Endothelial cell of umbilical vein (primary cell): ENCODE data around the gene ABHD8.

Experiments used
- EZH2 ChIP-seq: IDR thresholded peaks from 2 replicates; pipeline ENCODE4 v1.6.1; 2012; ENCODE audit warnings: borderline replicate concordance, low read depth, mild to moderate bottlenecking, moderate library complexity, low read length, inconsistent platforms; ENCODE audit not compliant: severe bottlenecking
- FOS ChIP-seq: IDR thresholded peaks from 2 replicates; pipeline ENCODE4 v1.6.1; 2011; ENCODE audit warnings: mild to moderate bottlenecking, low read length, moderate library complexity, borderline replicate concordance; ENCODE audit not compliant: insufficient read depth
- GATA2 ChIP-seq: IDR thresholded peaks from 2 replicates; pipeline ENCODE4 v1.7.0; 2011; ENCODE audit warnings: low read depth, mild to moderate bottlenecking, moderate library complexity, mixed read lengths, low read length; ENCODE audit not compliant: insufficient read length, insufficient read depth
- JUN ChIP-seq: IDR thresholded peaks from 2 replicates; pipeline ENCODE4 v1.6.1; 2011; ENCODE audit warnings: borderline replicate concordance, low read depth; ENCODE audit not compliant: insufficient read length, insufficient read depth
- POLR2A ChIP-seq: IDR thresholded peaks from 2 replicates; pipeline ENCODE4 v1.6.1; 2012; ENCODE audit warnings: low read depth, mild to moderate bottlenecking, control low read depth, low read length
- POLR2AphosphoS5 ChIP-seq: IDR thresholded peaks from 2 replicates; pipeline ENCODE4 v1.6.1; 2012; ENCODE audit warnings: low read depth, mild to moderate bottlenecking, control low read depth, low read length, moderate library complexity; ENCODE audit not compliant: insufficient read depth
- TF ChIP-seq, protein P1 (sequence below), 2 donors: IDR thresholded peaks; 1 replicate in 1 of 2; 2 replicates in 1 of 2; pipeline ENCODE4 v1.5.1; 2011; ENCODE audit warnings: low read length in 2 of 2, mild to moderate bottlenecking in 2 of 2, moderate library complexity in 2 of 2, control low read depth in 1 of 2, inconsistent platforms in 1 of 2, low read depth in 1 of 2; ENCODE audit not compliant: insufficient read depth in 1 of 2; ENCODE audit errors: extremely low read depth in 1 of 2
- TF ChIP-seq, protein P2 (sequence below): IDR thresholded peaks from 2 replicates; pipeline ENCODE4 v1.6.1; 2011; ENCODE audit not compliant: insufficient read depth, insufficient read length

DNA sequence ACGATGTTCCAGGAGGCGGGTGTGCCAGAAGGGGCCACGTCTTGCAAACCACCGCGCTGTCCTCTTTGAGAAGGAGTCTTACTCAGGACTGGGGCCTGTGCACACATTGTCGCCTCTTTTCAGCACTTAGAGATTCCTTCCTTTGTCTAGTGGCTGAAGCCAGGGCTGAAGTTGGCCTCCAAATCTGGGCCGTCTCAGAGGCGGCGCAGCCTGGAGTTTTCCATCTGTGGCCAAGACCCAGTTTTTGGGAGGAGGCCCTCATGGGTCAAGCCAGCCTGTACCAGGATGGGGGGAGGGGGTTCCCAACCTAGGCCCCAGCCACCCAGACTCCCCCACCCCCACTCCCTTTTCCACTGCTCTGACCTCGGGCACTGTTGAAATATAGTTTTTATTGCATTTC is 19.6 kb upstream of the ABHD8 start:
- TF ChIP-seq, protein P1, sequence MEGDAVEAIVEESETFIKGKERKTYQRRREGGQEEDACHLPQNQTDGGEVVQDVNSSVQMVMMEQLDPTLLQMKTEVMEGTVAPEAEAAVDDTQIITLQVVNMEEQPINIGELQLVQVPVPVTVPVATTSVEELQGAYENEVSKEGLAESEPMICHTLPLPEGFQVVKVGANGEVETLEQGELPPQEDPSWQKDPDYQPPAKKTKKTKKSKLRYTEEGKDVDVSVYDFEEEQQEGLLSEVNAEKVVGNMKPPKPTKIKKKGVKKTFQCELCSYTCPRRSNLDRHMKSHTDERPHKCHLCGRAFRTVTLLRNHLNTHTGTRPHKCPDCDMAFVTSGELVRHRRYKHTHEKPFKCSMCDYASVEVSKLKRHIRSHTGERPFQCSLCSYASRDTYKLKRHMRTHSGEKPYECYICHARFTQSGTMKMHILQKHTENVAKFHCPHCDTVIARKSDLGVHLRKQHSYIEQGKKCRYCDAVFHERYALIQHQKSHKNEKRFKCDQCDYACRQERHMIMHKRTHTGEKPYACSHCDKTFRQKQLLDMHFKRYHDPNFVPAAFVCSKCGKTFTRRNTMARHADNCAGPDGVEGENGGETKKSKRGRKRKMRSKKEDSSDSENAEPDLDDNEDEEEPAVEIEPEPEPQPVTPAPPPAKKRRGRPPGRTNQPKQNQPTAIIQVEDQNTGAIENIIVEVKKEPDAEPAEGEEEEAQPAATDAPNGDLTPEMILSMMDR (IDR thresholded peaks at IDR 0.05; ENCODE audit: extremely low read depth in 1 of 2, insufficient read depth in 1 of 2, low read depth in 1 of 2, low read length in 2 of 2), result no peak
- TF ChIP-seq POLR2A, result no peak
- no peak for TF ChIP-seq EZH2
- TF ChIP-seq JUN, result no peak
- no peak for TF ChIP-seq FOS
- TF ChIP-seq, protein P2, sequence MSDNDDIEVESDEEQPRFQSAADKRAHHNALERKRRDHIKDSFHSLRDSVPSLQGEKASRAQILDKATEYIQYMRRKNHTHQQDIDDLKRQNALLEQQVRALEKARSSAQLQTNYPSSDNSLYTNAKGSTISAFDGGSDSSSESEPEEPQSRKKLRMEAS, result no peak
- TF ChIP-seq POLR2AphosphoS5, result no peak
- no peak for TF ChIP-seq GATA2
